ENCODE measurements around the gene STK32C.

The STK32C gene

GRCh38 chr10:132307823-132308586 is at the start of gene STK32C:
STK32C (minus strand) TSS chr10:132307950; CDS start chr10:132307833, 117 bp downstream.
- DNase-seq: peak; percentile 94

GRCh38 chr10:132356621-132357195 is 49.0 kb upstream of the STK32C start:
- no peak for DNase-seq

GRCh38 chr10:132355754-132356153 is 48.0 kb upstream of the STK32C start:
- DNase-seq: peak; percentile 18

GRCh38 chr10:132355297-132355696 is 47.5 kb upstream of the STK32C start:
- DNase-seq: no peak

GRCh38 chr10:132354356-132355094 is 46.8 kb upstream of the STK32C start:
- DNase-seq: peak; percentile 40

- no peak for DNase-seq
Observed at GRCh38 chr10:132353456-132354355, 46.0 kb upstream of the STK32C start.

- DNase-seq: peak; percentile 43
Observed at GRCh38 chr10:132352462-132353308, 44.9 kb upstream of the STK32C start.

GRCh38 chr10:132351611-132352010 is 43.9 kb upstream of the STK32C start:
- DNase-seq: no peak

GRCh38 chr10:132350946-132351345 is 43.2 kb upstream of the STK32C start:
- no peak for DNase-seq

GRCh38 chr10:132350391-132350790 is 42.6 kb upstream of the STK32C start:
- no peak for DNase-seq

- no peak for DNase-seq
Observed at GRCh38 chr10:132349766-132350165, 42.0 kb upstream of the STK32C start.

GRCh38 chr10:132347931-132348267 is 40.1 kb upstream of the STK32C start:
- no peak for DNase-seq

GRCh38 chr10:132347211-132347930 is 39.6 kb upstream of the STK32C start:
- no peak for DNase-seq

- no peak for DNase-seq
Observed at GRCh38 chr10:132346806-132347205, 39.1 kb upstream of the STK32C start.

GRCh38 chr10:132345345-132345744 is 37.6 kb upstream of the STK32C start:
- DNase-seq: no peak

- no peak for DNase-seq
Observed at GRCh38 chr10:132344386-132344785, 36.6 kb upstream of the STK32C start.

GRCh38 chr10:132342553-132342952 is 34.8 kb upstream of the STK32C start:
- DNase-seq: no peak

- DNase-seq: no peak
Observed at GRCh38 chr10:132341781-132342180, 34.0 kb upstream of the STK32C start.

GRCh38 chr10:132341017-132341416 is 33.3 kb upstream of the STK32C start:
- DNase-seq: no peak

- no peak for DNase-seq
Observed at GRCh38 chr10:132339276-132339675, 31.5 kb upstream of the STK32C start.

- DNase-seq: no peak
Observed at GRCh38 chr10:132338876-132339275, 31.1 kb upstream of the STK32C start.
